Fibroblast of peridontal ligament (primary cell): ENCODE measurements around the gene DNASE1L2.

ENCODE experiments used
- DNase-seq: peaks from one replicate; pipeline ENCODE4 v3.0.0-alpha.2; 2010; ENCODE audit errors: extremely low read depth

Gene DNASE1L2

GRCh38 chr16:2267913-2268666 lies 31.8 kb downstream of the DNASE1L2 start, which contains the start of gene RNPS1:
Gene RNPS1 (minus strand): TSS chr16:2268126. CDS start chr16:2264643, 3,483 bp downstream.
- peak; percentile 94 for DNase-seq

- DNase-seq = no peak
Measured at GRCh38 chr16:2270070-2270462, 33.8 kb downstream of the DNASE1L2 start.

DNA sequence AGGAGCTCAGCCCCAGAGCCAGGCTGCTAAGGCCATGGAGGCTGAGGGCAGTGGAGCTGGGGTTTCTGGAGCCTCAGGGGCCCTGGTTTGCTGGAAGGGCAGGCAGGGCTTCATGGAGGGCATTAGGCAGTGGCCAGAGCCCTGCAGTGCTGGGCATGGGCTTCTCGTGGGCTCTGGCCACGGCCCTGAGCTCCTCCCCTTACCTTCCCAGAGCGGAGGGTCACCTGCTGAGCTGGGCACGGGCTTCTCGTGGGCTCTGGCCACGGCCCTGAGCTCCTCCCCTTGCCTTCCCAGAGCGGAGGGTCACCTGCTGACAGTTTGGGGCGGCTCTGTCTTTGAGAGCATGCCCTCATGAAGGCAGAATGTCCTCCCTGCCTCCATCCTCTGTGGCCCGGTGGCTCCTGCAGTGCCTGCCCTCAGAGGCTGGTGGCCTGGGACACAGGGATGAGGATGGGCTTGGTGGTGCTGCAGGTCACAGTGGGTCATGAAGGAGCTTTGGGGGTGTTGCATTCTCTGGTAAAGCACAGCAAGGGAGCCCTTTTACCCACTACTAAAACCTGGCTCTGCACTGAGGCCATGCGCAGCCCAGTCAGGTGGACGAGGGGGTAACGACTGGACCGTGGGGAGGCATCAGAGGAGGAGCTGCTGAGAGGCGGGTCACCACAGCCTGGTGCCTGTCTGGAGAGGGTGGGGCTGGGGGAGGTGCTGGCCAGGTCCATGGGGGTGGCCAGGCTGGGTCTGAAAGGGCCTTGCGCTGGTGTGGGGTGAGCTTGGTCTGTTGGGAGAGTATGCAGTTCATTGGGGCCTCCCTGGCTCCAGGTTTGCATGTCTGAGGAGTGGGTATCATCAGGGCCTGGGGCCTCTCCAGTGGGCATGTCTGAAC lies 34.6 kb downstream of the DNASE1L2 start:
- no peak for DNase-seq

DNA sequence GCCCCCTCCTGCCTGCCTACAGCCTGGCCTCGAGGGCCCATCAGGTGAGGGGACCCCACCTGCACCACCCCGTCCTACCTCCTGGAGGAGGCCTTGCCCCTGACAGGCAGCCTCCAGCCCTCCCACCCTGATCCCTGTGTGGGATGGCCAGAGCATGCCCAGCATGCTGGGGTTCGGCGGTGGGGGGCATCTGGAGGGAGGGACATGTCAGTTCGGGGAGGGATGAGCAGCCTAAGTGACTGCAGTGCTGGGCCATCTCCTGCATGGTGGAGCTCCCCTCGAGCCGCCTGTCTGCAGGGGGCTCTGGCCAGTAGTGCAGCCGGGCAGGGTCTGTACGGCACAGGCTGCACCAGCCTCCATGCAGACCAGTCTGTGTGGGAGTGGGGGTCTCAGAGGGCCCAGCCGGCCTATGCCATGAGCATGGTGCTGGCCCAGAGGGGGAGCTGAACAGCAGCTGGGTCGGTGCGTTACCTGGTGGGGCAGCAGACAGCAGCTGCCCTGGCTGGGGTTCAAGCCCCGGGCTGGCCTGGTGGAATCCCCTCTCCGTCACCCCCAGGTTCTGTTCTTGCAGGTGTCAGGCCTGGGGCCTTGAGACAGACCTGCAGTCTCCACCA lies 35.7 kb downstream of the DNASE1L2 start:
- no peak for DNase-seq

- DNase-seq = no peak
Measured at GRCh38 chr16:2273484-2273883, 37.2 kb downstream of the DNASE1L2 start.

DNA sequence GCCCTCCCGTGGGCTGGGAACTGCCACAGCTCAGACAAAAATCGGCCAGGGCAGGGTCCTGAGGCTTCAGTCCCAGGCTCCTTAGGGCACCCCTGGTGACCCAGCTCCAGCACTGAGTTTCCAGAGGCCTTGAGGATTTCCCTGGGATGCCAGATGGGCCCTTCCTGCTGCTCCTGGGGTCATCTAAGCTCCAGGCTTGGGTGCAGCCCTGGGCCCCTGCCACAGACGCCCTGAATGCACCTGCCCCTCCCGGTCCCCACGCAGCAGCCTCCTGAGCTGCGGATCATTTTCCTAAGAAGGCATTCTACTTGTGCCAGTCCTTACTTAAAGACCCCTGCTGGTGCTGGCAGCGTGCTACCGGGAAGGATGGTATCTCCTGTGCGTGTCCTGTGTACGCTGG lies 37.7 kb downstream of the DNASE1L2 start:
- DNase-seq = no peak

DNA sequence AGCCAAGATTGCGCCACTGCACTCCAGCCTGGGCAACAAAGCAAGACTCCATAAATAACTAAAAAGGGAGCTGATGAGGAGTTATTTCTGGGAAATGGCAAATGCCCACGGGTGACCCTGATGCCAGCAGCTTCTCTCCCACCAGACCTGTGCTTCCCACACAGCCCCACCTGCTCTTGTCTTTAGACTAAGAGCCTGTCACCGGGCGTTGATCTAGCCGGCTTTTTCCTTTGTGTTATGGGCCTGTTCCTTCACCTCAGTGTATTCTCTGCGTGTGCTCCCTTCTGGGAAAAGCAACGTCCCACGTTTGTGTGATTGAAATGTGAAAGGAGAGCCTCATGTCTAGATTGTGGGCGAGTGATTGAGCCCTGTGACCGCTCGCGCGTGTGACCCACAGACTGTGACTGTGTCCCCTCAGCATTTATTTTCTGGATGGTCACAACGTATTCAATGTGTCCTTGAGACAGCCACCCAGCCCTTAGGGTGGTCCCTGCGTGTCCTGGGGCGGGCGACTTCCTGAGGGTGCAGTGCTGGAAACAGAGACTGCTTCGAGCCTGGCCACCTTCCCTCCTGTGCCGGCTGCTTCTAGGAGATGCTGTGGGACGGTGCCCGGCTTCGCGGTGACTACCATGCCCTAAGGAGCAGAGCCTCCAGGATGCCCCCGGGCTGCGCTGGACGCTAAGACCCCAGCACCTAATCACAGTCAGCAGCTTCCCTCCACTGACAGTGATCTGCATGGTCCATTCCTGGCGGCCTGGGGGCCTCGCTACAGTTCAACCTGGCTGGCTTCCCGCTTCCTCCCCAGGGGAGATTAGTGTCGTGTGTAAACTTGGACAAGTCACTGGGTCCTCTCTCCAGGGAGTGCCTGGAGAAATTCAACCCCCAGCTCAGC lies 39.5 kb downstream of the DNASE1L2 start:
- no peak for DNase-seq

DNA sequence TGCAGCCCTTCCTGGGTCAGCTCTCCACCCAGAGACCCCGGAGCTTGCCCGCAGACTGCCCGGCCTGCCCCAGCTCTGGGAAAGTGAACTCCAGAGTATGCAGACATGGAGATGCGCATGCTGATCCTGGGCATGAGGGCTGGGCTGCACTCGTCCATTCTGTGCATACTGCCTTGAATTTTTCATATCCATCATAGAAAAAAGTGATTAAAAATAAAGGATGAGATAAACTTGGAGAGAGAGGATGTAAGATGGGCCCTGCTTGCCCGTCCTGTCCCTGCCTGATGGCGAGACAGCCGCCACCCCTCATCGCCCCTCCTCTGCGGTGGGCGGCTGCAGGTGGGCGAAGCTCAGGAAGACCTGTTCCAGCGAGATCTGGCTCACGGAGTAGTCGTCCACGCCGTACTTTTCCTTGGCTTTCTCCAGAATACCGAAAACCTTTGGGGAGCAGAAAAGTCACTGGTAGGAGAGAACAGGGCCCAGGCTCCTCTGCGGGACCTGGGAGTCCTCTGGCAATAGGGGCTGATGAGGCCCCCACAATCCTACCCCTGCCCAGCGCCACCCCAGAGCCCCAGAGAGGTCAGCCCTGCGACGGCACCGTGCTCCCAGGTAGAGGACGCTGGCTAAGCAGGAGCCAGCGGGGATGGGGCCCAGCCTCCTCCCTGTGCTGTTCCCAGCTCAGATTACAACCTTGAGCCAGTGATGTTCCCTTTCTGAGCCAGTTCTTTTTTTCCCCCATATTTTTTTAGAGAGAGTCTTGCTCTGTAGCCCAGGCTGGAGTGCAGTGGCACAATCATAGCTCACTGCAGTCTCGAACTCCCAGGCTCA lies 40.3 kb downstream of the DNASE1L2 start:
- no peak for DNase-seq

DNA sequence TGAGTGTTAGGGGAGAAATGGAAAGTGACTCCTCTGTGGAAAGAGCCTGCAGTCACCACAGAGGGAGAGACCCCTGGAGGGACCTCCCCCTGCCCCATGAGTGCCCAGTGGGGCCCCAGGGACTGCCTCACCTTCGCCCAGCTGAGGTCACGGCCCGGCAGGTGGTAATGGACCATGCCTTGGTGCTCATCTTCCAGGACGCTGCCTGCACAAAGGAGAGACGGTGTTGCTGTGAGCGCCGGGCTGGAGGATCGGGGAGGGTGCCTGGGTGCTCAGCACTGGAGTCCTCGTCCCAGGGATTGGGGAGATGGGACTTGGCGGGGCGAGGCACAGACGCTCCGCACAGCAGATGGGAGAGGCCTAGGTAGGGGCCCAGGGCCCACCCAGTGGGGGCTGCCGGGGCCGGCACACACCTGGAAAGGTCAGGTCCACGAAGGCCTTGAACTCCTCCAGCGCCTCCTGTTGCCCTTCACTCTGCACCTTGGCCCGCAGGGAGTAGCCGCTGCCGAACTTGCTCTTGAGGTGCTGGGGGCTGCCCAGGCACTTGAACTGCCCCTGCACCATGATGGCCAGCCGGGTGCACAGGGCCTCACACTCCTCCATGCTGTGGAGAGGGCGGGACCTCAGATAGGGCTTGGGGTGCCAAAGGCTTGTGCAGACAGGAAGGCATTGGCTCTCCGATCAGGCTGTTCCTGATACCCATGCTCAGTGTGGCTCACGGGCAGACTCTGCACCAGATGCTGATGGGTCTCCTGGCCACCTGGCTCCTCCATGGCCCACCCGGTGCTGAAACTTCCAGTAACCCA lies 41.4 kb downstream of the DNASE1L2 start:
- DNase-seq = no peak

DNA sequence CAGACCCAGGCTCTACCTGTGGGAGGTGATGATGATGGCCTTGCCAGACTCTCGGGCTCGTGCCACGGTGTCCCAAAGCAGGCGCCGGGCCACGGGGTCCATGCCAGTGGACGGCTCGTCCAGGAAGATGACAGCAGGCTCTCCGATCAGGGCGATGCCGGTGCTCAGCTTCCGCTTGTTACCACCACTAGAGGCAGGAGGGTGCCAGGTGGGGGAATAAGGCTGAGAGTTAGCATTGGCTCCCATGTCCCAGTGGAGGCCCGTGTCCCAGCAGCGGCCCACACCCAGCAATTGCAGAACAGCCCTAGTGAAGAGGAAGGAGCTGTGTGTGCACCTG lies 42.0 kb downstream of the DNASE1L2 start:
- DNase-seq = no peak

- no peak for DNase-seq
Measured at GRCh38 chr16:2278956-2279800, 42.9 kb downstream of the DNASE1L2 start.

- no peak for DNase-seq
Measured at GRCh38 chr16:2280461-2280860, 44.2 kb downstream of the DNASE1L2 start.

DNA sequence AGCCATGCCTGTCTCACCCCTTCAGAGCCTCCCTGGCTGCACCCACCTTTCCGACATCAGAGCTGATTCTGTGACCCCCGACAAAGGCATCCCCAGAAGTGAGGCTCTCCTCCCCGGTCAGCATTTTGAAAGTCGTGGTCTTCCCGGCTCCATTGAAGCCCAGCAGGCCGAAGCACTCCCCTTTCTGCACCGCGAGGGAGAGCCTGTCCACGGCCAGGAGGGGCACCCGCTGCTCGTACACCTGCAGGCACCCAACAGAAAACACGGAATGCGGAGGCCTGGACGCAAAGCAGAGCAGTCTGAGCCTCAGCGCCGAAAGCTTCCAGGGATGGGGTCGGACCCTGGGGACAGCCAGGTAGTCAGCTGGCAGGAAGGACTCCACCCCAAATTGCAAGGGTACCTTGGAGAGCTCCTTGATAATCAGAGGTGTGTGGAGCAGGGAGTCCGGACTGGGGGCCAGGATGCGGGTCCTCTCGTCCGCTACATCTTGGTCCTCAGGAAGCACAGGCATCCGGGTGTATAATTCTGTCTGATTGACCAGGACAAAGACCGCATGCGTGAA lies 44.8 kb downstream of the DNASE1L2 start:
- DNase-seq = no peak

- DNase-seq = no peak
Measured at GRCh38 chr16:2282262-2282661, 46.0 kb downstream of the DNASE1L2 start.

DNA sequence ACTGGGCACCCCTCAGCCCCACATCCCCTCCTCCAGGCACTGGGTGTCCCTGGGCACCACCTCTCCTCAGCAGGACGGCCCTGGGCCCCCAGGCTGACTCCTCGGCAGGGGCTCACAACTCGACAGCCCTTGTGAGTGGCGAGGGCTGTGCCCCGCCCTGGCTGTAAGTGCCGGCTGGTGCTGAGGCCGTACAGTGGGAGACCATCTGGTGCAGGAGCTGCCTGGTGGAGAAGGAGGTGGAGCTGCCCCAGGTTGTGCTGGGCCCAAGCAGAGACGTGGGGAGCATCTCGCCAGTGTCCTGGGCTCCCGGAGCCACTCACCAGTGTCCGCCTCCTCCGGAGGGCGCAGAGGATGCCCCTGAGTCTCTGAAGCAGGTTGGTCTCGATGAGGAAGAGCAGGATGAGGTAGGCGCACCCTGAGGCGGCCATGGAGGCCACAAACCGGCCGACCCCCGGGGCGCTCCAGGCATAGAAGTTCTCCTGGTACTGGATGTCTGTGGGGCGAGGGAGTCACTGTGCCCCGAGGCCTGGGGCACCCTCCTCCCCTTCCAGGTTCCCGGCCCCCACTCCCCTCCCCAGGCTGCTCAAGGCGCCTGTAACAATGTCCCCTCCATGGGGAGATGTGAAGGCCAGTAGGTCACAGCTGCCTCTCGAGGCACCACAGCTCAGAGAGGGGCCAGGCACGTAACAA lies 46.8 kb downstream of the DNASE1L2 start:
- no peak for DNase-seq

DNA sequence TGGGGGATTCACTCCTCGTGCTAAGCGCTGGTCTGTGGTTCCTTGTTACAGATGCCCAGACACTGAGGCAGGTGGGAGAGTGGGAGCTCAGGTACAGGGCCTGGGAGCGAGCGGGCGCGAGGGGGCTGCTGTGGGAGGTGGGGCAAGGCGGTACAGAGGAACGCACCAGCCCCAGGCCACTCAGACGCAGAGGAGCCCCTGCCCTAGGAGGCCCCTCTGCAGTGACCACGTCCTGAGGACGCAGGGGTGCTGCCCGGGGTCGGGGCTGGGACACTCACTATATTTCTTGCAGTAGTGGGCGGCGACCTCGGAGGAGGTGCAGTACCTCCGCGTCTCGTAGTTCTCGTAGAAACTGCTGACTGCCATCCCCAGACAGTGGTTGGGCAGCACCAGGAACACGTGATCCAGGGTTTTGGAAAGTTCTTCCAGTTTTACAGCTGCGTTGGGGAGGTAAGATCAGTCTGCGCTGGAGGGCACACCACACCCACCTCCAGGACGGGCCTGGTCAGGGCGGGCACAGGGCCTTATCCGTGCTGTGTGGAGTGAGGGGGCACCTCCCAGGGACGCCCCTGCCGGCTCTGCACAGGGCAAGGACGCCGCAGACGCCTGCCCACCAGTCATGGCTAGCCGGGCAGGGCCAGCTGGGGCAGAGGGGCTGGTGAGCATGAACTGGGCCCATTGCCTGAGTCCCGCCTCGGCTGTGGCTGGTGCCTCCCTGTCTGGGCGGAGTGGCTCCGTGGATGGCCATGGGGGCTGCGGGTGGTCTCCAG lies 47.9 kb downstream of the DNASE1L2 start:
- no peak for DNase-seq
